22Rv1 (cell line): Measurements from ENCODE around the gene ASB2.

Source experiments
- ZFX ChIP-seq: fragments of 450-650 bp; IDR thresholded peaks from 2 replicates; pipeline ENCODE4 v1.6.1; 2017; ENCODE audit warnings: antibody characterized with exemption, borderline replicate concordance
- TF ChIP-seq, protein P1 (sequence below): fragments of 450-650 bp; IDR thresholded peaks from 2 replicates; pipeline ENCODE4 v1.5.1; 2017; ENCODE audit warnings: mild to moderate bottlenecking

DNA sequence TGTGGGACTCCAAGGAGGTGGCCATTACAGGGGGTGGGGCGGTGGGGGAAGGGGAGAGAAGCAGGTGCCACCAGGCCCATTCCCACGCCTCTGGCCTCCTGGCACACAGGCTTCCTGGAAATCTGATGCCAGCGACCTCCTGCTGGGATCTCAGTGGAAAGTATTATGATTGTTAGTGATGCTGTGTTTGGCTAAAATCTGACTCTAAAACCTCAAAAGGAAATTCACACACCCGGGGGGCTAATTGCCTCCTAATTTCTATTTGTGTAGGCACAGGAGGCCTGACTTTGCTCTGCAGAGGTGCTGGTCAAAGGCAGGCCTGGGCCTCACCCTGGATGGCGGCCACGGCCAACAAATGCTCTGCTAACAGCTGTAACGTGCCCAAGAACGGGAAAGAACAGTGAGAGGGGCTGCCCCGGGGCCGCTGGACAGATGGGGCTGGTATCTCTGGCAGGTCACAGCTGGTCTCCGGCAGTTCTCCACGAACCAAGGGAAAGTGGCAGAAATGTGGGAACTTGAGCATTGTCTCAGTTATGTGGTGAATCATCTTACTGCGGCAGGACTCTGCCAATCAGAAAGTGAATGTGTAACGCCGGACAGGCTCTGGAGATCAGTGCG, 35.0 kb downstream of the ASB2 start:
- TF ChIP-seq, protein P1, sequence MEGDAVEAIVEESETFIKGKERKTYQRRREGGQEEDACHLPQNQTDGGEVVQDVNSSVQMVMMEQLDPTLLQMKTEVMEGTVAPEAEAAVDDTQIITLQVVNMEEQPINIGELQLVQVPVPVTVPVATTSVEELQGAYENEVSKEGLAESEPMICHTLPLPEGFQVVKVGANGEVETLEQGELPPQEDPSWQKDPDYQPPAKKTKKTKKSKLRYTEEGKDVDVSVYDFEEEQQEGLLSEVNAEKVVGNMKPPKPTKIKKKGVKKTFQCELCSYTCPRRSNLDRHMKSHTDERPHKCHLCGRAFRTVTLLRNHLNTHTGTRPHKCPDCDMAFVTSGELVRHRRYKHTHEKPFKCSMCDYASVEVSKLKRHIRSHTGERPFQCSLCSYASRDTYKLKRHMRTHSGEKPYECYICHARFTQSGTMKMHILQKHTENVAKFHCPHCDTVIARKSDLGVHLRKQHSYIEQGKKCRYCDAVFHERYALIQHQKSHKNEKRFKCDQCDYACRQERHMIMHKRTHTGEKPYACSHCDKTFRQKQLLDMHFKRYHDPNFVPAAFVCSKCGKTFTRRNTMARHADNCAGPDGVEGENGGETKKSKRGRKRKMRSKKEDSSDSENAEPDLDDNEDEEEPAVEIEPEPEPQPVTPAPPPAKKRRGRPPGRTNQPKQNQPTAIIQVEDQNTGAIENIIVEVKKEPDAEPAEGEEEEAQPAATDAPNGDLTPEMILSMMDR: no peak
- no peak for TF ChIP-seq ZFX
